Measurements from ENCODE around the gene ULK1.

Gene ULK1

GRCh38 chr12:131920157-131920508 is 25.7 kb downstream of the ULK1 start:
- DNase-seq (ENCODE audit: low spot score) = no peak

GRCh38 chr12:131920902-131921840 is 26.7 kb downstream of the ULK1 start:
- no peak for DNase-seq (ENCODE audit: low spot score)

GRCh38 chr12:131921866-131922769 is 27.7 kb downstream of the ULK1 start:
- no peak for DNase-seq (ENCODE audit: low spot score)

GRCh38 chr12:131922772-131923171 is 28.4 kb downstream of the ULK1 start:
- DNase-seq (ENCODE audit: low spot score) = no peak

- DNase-seq (ENCODE audit: low spot score) = no peak
Observed at GRCh38 chr12:131923260-131923659, 28.8 kb downstream of the ULK1 start.

- no peak for DNase-seq (ENCODE audit: low spot score)
Observed at GRCh38 chr12:131927110-131928079, 33.0 kb downstream of the ULK1 start.

- no peak for DNase-seq (ENCODE audit: low spot score)
Observed at GRCh38 chr12:131928080-131928710, 33.8 kb downstream of the ULK1 start.

- peak; percentile 95 for DNase-seq (ENCODE audit: low spot score)
Observed at GRCh38 chr12:131928711-131929580, 34.5 kb downstream of the ULK1 start, which contains the start of gene PUS1. Gene PUS1 (plus strand): TSS chr12:131929276. CDS start chr12:131929723, 447 bp downstream.

- DNase-seq (ENCODE audit: low spot score) = no peak
Observed at GRCh38 chr12:131929581-131930456, 35.4 kb downstream of the ULK1 start.

- no peak for DNase-seq (ENCODE audit: low spot score)
Observed at GRCh38 chr12:131930510-131930909, 36.1 kb downstream of the ULK1 start.

GRCh38 chr12:131933387-131933786 is 39.0 kb downstream of the ULK1 start:
- no peak for DNase-seq (ENCODE audit: low spot score)

GRCh38 chr12:131934535-131934934 is 40.1 kb downstream of the ULK1 start:
- no peak for DNase-seq (ENCODE audit: low spot score)

GRCh38 chr12:131938082-131938481 is 43.7 kb downstream of the ULK1 start:
- no peak for DNase-seq (ENCODE audit: low spot score)

- DNase-seq (ENCODE audit: low spot score) = no peak
Observed at GRCh38 chr12:131939007-131939406, 44.6 kb downstream of the ULK1 start.

GRCh38 chr12:131940141-131940547 is 45.7 kb downstream of the ULK1 start:
- DNase-seq (ENCODE audit: low spot score) = no peak

- no peak for DNase-seq (ENCODE audit: low spot score)
Observed at GRCh38 chr12:131941116-131941986, 46.9 kb downstream of the ULK1 start.

GRCh38 chr12:131941987-131942341 is 47.5 kb downstream of the ULK1 start:
- DNase-seq (ENCODE audit: low spot score) = no peak

GRCh38 chr12:131942671-131943070 is 48.2 kb downstream of the ULK1 start:
- no peak for DNase-seq (ENCODE audit: low spot score)

Data from CD4-positive, alpha-beta T cell treated with Interleukin-6 at 100 ng/mL for 8 hours (primary cell).